RWPE1 (cell line): Measurements from ENCODE around the gene SDR42E2.
"Not testable (repeated sequence)": the region's sequence is repeated elsewhere in the genome, so short reads cannot be mapped to it uniquely, and the experiment has no call there.

Experiments
- CTCF ChIA-PET: fragments of 350-600 bp; sonication (Branson Sonifier 250); formaldehyde crosslinking; extraction: SDS; loops from one replicate; lab custom pipeline; 2021; lab: Yijun Ruan, JAX
- POLR2A ChIA-PET: fragments of 400-600 bp; formaldehyde crosslinking; extraction: SDS; loops from one replicate; lab custom pipeline; 2020; ENCODE audit warnings: antibody characterized with exemption; ENCODE audit not compliant: low non-redundant PET; lab: Yijun Ruan, JAX
- DNase-seq: peaks from one replicate; pipeline ENCODE4 v3.0.0; 2012; ENCODE audit warnings: low spot score
- H3K27ac ChIP-seq: fragments of 450-650 bp; 2 replicates; pipeline ENCODE4 v1.5.1; 2017
- TF ChIP-seq, protein P1 (sequence below): fragments of 450-650 bp; conservative IDR thresholded peaks from 2 replicates; pipeline ENCODE4 v1.5.1; 2017; ENCODE audit warnings: low read depth, mild to moderate bottlenecking

The SDR42E2 gene

DNA sequence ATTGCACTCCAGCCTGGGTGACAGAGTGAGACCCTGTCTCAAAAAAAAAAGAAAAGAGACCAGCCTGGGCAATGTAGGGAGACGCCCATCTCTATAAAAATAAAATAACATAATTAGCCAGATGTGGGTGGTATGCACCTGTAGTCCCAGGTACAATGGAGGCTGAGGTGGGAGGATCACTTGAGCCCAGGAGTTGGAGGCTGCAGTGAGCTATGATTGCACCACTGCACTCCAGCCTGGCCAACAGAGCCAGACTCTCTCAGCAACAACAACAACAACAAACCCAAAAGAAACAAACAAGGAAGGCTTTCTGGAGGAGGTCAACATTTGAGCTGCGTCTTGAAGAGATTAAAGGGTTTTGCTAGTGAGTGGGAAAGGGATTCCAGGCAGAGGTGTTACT, 52.1 kb downstream of the SDR42E2 start:
- ChIA-PET CTCF (no interaction called here), POLR2A (no interaction called here)
- TF ChIP-seq, protein P1, sequence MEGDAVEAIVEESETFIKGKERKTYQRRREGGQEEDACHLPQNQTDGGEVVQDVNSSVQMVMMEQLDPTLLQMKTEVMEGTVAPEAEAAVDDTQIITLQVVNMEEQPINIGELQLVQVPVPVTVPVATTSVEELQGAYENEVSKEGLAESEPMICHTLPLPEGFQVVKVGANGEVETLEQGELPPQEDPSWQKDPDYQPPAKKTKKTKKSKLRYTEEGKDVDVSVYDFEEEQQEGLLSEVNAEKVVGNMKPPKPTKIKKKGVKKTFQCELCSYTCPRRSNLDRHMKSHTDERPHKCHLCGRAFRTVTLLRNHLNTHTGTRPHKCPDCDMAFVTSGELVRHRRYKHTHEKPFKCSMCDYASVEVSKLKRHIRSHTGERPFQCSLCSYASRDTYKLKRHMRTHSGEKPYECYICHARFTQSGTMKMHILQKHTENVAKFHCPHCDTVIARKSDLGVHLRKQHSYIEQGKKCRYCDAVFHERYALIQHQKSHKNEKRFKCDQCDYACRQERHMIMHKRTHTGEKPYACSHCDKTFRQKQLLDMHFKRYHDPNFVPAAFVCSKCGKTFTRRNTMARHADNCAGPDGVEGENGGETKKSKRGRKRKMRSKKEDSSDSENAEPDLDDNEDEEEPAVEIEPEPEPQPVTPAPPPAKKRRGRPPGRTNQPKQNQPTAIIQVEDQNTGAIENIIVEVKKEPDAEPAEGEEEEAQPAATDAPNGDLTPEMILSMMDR: no peak
- no peak overlapping the region for H3K27ac ChIP-seq
- DNase-seq: no peak

DNA sequence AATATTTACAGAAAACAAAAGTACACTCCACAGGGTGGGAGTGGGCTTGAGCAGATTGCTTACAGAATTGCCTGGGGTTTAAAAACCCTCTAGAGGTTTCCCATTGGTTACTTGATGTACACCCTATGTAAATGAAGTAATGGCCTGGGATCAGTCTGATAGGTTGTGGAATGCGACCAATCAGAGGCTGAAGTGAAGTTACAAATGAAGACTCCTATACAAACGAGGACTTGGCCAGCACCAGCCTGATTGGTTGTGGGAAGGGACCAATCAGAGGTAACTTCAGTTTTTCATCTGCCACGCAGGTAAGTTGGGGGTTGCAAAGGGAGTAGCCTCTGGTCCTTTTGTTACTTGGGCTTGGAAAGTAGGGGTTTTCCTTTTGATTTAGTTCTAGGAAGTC, 52.6 kb downstream of the SDR42E2 start:
- no peak for DNase-seq
- ChIA-PET CTCF (no interaction called here), POLR2A (no interaction called here)
- H3K27ac ChIP-seq: no peak overlapping the region
- TF ChIP-seq, protein P1: no peak

DNA sequence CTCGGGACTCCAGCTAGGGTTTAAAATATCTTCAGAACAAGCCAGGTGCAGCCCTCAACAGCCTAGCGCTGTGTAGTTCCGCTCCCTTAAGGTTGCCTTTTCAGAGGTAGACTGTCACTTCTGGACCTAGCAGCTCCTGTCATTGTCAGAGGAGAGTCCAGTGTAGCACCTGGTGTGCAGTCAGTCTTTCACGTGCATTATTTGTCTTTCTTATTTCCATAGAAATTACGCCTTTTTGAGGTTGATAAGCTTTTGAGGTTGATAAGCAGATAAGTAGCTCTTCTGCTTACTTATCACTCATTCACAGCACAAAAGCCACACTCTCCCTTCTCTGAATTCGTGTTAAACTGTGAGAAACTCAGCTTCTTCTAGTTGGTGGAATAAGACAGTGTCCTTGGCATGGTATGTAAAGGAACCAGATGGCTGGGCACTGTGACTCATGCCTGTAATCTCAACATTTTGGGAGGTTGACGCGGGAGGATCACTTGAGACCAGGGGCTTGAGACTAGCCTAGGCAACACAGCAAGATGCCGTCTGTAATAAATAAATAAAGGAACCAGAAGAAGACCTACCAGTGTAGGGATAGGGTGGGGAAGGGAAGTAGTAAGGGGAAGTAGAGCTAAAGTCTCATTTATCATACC, 54.0 kb downstream of the SDR42E2 start:
- POLR2A ChIA-PET: no interaction called here
- TF ChIP-seq, protein P1: no peak
- CTCF ChIA-PET: interaction anchor here (0.6 kb wide), 1 partner anchor 81 kb away, joined by 3 read pairs; no protein-coding TSS in a partner anchor
- DNase-seq: no peak
- H3K27ac ChIP-seq: no peak overlapping the region

DNA sequence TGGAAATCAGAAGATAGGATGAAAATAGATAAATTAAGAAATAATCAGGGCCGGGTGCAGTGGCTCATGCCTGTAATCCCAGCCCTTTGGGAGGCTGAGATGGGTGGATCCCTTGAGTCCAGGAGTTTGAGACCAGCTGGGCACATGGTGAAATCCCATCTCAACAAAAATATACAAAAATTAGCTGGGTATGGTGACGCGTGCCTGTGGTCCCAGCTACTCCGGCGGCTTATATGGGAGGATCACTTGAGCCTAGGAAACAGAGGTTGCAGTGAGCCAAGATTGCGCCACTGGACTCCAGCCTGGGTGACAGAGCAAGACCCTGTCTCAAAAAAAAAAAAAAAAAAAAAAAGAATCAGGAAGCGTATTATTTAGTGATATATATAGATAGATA, 54.5 kb downstream of the SDR42E2 start:
- POLR2A ChIA-PET, DNase-seq, H3K27ac ChIP-seq: not testable (repeated sequence)
- CTCF ChIA-PET: interaction anchor here (0.6 kb wide), 1 partner anchor 80 kb away, joined by 3 read pairs; no protein-coding TSS in a partner anchor

DNA sequence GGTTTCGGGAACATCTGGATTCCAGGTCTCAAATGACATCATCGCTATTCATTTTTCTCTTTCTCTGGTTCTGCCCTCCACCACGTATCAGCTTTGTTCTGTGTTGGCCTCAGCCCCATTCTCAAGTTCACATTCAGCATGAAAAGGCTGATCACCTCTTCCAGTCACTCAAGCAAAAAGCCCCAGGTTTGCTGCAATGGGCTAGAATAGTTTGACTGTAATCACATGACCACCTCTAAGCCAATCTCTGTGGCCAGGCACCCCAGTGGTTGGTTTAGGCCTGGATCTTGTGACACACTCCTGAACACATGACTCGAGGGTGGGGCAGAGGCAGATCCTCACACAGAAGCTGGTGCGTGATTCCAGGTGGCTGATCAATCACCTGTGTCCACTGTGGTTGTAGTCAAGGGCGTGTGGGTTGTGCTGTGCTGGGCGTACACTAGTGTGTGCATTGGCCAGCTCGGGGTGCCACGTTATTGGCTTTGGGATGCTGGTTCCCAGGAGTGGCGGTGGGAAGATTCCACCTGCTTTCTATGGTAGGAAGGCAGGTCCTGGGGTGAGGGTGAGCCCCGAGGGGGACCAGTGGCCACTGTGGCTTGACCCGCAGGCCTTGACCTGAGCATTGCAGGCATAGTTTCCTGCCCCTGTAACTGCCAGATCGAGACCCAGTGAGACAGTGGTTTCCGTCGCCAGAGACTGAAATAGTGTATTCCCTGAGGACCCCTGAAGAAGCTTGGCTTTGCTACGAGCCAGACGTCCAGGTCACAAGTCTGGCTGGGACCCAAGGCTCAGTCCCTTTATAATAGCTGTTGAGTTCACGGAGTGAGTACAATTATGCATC, 55.8 kb downstream of the SDR42E2 start:
- peak; percentile 36 for DNase-seq
- ChIA-PET POLR2A (no interaction called here), CTCF (interaction anchor here (0.7 kb wide), 1 partner anchor 240 kb away, joined by 3 read pairs; no protein-coding TSS in a partner anchor)
- H3K27ac ChIP-seq: peak overlapping the region; percentile 6; the same call in 1 of the 2 replicates
- TF ChIP-seq, protein P1: no peak

DNA sequence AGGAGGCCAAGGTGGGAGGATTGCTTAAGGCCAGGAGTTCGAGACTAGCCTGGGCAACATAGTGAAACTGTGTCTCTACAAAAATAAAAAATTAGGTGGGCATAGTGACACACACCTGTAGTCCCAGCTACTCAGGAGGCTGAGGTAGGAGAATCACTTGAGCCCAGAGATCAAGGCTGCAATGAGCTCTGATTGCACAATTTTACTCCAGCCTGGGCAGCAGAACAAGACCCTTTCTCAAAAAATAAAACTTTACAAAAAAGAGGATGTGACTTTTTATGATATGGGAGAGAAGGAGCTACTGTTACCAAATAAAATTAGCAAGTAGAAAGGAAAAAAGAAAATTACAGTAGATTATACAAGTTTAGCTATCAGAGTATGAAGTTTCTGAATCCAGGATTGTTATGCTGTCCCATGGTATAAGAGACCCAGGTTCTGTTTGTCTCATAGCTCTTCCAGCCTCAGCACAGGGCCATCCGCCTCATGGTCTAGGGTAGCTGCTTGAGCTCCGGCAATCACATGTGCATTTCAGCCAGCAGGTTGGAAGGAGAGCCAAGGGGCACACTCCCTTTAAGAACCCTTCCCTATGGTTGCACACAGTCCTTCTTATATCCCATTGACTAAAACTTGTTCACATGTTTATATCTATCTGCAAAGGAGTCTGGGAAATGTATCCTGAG, 57.2 kb downstream of the SDR42E2 start:
- TF ChIP-seq, protein P1: no peak
- DNase-seq: no peak
- ChIA-PET POLR2A (no interaction called here), CTCF (interaction anchor here (0.6 to 0.7 kb wide), 2 partner anchors 18 to 184 kb away, joined by 3 to 5 read pairs; no protein-coding TSS in a partner anchor)
- H3K27ac ChIP-seq: no peak overlapping the region
